ENCODE data around the gene NAA40. TPM values are rescaled to one million over a fixed set of nuclear protein-coding genes. Genes with fewer than 3 reads are reported as not detected.
"Not testable (repeated sequence)": the region's sequence is repeated elsewhere in the genome, so short reads cannot be mapped to it uniquely, and the experiment has no call there.

Gene NAA40
- total and polyA plus RNA-seq, 5 donors from 2014 or later: 7.4 to 18.7 (median 7.5) TPM

DNA sequence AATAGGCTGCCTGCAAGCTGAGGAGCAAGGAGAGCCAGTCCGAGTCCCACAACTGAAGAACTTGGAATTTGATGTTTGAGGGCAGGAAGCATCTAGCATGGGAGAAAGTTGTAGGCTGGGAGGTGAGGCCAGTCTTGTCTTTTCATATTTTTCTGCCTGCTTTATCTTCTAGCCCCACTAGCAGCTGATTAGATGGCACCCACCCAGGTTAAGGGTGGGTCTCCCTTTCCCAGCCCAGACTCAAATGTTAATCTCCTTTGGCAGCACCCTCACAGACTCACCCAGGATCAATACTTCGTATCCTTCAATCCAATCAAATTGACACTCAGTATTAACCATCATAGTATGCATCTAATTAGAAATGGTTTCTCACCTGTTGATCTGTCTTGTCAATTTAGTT, 30.7 kb downstream of the NAA40 start:
- H3K27ac ChIP-seq (ENCODE audit: insufficient read depth, low read length, poor library complexity, severe bottlenecking): no peak overlapping the region
- Mint-ChIP-seq H3K9me3 (no peaks in the 10 kb centered on the region), H3K4me1 (peaks cover 3 to 12% (median 8%) of the 10 kb centered on the region in 4 donors), H3K27ac (no peak overlapping the region), H3K4me3 (peak overlapping the region in 1 of 4 donors; percentile 18), H3K36me3 (peaks cover 1% of the 10 kb centered on the region), H3K27me3 (peaks cover 15% of the 10 kb centered on the region)
- ATAC-seq (ENCODE audit: low read depth in 2 of 2): no peak
- no peaks in the 10 kb centered on the region for H3K36me3 ChIP-seq (ENCODE audit: control insufficient read depth, insufficient read depth, low read length)
- no peak for DNase-seq
- no peaks in the 10 kb centered on the region for H3K9me3 ChIP-seq (ENCODE audit: control insufficient read depth in 2 of 2, low read length in 2 of 2)
- no peaks in the 10 kb centered on the region for H3K27me3 ChIP-seq (ENCODE audit: control insufficient read depth, insufficient read depth, low read length)
- H3K4me1 ChIP-seq (ENCODE audit: control insufficient read depth, insufficient read depth, low read length, poor library complexity, severe bottlenecking): peaks cover 3% of the 10 kb centered on the region
- no peak overlapping the region for H3K4me3 ChIP-seq (ENCODE audit: low read depth, low read length)

DNA sequence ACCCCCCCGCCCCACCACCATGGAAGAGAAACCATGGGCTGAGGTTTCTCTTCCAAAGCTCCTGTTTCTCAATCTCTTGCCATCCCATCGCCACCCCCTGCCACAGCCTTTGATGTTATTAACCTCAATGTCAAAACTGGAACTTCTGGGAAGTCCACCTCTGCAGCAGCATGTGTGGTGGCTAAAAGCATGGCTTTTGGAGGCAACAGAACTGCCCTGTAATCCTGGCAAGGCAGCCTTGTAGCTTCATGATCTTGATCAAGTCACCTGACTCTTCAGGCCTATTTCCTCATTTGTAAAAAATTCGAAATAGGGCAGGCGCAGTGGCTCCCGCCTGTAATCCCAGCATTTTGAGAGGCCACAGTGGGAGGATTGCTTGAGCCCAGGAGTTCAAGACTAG, 32.1 kb downstream of the NAA40 start:
- H3K27me3 ChIP-seq (ENCODE audit: control insufficient read depth, insufficient read depth, low read length): no peaks in the 10 kb centered on the region
- Mint-ChIP-seq H3K27ac (no peak overlapping the region), H3K36me3 (peaks cover 3% of the 10 kb centered on the region), H3K9me3 (no peaks in the 10 kb centered on the region), H3K4me3 (no peak overlapping the region), H3K27me3 (peaks cover 15% of the 10 kb centered on the region), H3K4me1 (peaks cover 6 to 18% (median 11%) of the 10 kb centered on the region in 4 donors)
- H3K4me3 ChIP-seq (ENCODE audit: low read depth, low read length): no peak overlapping the region
- H3K27ac ChIP-seq (ENCODE audit: insufficient read depth, low read length, poor library complexity, severe bottlenecking): no peak overlapping the region
- DNase-seq (no peak), ATAC-seq (ENCODE audit: low read depth in 2 of 2) (no peak)
- no peaks in the 10 kb centered on the region for H3K36me3 ChIP-seq (ENCODE audit: control insufficient read depth, insufficient read depth, low read length)
- H3K4me1 ChIP-seq (ENCODE audit: control insufficient read depth, insufficient read depth, low read length, poor library complexity, severe bottlenecking): peaks cover 9% of the 10 kb centered on the region
- no peaks in the 10 kb centered on the region for H3K9me3 ChIP-seq (ENCODE audit: control insufficient read depth in 2 of 2, low read length in 2 of 2)

DNA sequence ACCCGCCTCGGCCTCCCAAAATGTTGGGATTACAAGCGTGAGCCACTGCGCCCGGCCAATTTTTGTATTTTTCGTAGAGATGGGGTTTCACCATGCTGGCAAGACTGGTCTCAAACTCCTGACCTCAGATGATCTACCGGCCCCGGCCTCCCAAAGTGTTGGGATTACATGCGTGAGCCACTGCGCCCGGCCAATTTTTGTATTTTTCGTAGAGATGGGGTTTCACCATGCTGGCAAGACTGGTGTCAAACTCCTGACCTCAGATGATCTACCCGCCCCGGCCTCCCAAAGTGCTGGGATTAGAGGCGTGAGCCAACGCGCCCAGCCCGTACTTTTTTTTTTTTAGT, 35.1 kb downstream of the NAA40 start:
- Mint-ChIP-seq H3K4me1 (peaks cover 7 to 36% (median 20%) of the 10 kb centered on the region in 4 donors), H3K27me3 (peaks cover 13% of the 10 kb centered on the region), H3K27ac (peak overlapping the region; percentile 90 to 100 (median 100)), H3K4me3 (peak overlapping the region; percentile 99 to 100 (median 100))
- not testable (repeated sequence) for H3K9me3 Mint-ChIP-seq; H3K36me3 ChIP-seq (ENCODE audit: control insufficient read depth, insufficient read depth, low read length); H3K36me3 Mint-ChIP-seq; H3K27me3 ChIP-seq (ENCODE audit: control insufficient read depth, insufficient read depth, low read length); DNase-seq; ATAC-seq (ENCODE audit: low read depth in 2 of 2); H3K9me3 ChIP-seq (ENCODE audit: control insufficient read depth in 2 of 2, low read length in 2 of 2)
- peak overlapping the region; percentile 91 for H3K27ac ChIP-seq (ENCODE audit: insufficient read depth, low read length, poor library complexity, severe bottlenecking)
- peak overlapping the region; percentile 79 for H3K4me3 ChIP-seq (ENCODE audit: low read depth, low read length)
- peaks cover 17% of the 10 kb centered on the region for H3K4me1 ChIP-seq (ENCODE audit: control insufficient read depth, insufficient read depth, low read length, poor library complexity, severe bottlenecking)

DNA sequence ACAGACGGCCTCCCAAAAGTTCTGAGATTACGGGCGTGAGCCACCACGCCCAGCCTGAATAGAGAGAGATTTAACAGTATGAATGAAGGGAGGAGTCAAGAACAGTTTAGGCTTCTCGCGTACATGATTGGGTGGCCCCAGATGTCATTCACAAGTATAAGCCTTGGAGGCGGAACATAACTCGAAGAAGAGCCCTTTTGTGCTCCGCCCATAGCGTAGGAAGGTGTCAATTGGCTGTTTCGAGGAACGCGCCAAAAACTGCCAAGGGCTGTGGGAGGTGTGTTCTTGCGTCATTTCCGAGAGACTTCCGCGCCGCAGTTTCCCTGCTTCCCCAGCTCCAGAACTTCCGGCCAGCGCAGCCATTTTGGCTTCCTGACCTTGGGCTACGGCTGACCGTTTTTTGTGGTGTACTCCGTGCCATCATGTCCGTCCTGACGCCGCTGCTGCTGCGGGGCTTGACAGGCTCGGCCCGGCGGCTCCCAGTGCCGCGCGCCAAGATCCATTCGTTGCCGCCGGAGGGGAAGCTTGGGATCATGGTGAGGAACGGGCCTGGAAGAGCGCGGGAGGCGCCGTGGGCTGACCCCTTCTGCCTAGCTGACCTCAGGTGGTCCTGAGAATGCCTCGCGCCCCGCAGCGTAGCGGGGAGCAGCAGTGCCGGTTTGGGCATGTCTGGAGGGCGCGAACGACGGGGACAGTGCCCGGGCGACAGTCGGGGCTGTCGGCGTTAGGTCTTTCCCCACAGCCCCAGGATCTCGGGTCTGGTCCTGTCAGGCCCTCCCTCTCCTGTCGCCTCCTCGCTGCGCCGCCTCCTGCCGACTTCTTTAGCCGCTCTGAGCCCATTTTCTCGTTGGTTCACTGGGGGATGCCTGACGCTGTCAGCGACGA, 35.7 kb downstream of the NAA40 start, which contains the start of gene COX8A:
Gene COX8A, plus strand, starts transcription at position 362 of the 885 bp plus-strand sequence. Its CDS starts 61 bp downstream, at position 423.
- Mint-ChIP-seq H3K27ac (peak within 1 kb of the TSS; percentile 98 to 100 (median 100)), H3K36me3 (peaks cover 3% of the 10 kb centered on the region), H3K4me1 (peaks cover 7 to 36% (median 20%) of the 10 kb centered on the region in 4 donors), H3K4me3 (peak within 1 kb of the TSS; percentile 99 to 100 (median 100)), H3K27me3 (peaks cover 7% of the 10 kb centered on the region), H3K9me3 (peaks cover 0 to 1% (median 0%) of the 10 kb centered on the region in 7 donors)
- Histone ChIP-seq H3K9me3 (ENCODE audit: control insufficient read depth in 2 of 2, low read length in 2 of 2) (no peaks in the 10 kb centered on the region), H3K27ac (ENCODE audit: insufficient read depth, low read length, poor library complexity, severe bottlenecking) (peak within 1 kb of the TSS; percentile 91), H3K4me3 (ENCODE audit: low read depth, low read length) (peak within 1 kb of the TSS; percentile 79), H3K36me3 (ENCODE audit: control insufficient read depth, insufficient read depth, low read length) (peaks cover 4% of the 10 kb centered on the region), H3K27me3 (ENCODE audit: control insufficient read depth, insufficient read depth, low read length) (no peaks in the 10 kb centered on the region), H3K4me1 (ENCODE audit: control insufficient read depth, insufficient read depth, low read length, poor library complexity, severe bottlenecking) (peaks cover 17% of the 10 kb centered on the region)
- DNase-seq (peak; percentile 96 to 100 (median 96)), ATAC-seq (ENCODE audit: low read depth in 2 of 2) (peak; percentile 99 to 100)

DNA sequence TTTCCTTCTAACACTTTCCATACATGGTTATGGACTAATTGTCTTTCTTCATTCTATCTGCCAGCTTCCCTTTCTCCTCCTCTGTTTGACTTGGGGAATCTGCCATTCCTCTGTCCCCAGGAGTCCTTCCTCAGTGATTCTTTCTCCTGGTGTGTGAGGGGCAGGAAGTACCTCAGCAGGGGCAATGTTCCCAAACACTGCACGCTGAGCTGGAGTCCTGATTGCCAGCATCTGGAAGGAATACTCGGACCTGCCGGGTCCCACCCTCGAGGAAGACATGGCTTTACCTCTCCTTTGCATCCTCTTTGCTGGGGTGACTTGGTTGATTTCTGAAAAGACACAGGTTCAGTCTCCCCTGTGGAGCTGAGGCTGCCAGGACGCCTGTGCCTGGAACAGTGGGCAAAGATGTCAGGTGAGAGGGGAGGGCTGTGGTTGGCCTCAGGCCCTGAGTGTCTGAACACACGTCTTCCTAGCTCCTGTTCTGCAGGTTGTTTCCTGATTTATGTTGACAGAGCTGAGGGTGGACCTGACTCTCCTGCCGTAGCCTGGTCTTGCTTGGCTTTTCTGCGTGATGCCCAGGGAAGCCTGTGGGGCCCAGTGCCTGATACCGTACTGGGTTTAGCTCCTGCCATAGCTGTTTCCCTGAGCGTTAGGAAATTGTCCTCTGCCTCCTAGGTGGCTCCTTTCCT, 39.9 kb downstream of the NAA40 start:
- H3K4me3 ChIP-seq (ENCODE audit: low read depth, low read length): no peak overlapping the region
- no peaks in the 10 kb centered on the region for H3K9me3 ChIP-seq (ENCODE audit: control insufficient read depth in 2 of 2, low read length in 2 of 2)
- H3K9me3 Mint-ChIP-seq: peaks cover 0 to 1% (median 0%) of the 10 kb centered on the region in 7 donors
- peaks cover 7 to 34% (median 17%) of the 10 kb centered on the region in 4 donors for H3K4me1 Mint-ChIP-seq
- H3K4me3 Mint-ChIP-seq: peak overlapping the region in 3 of 4 donors; percentile 27 to 83 (median 76)
- H3K27ac Mint-ChIP-seq: peak overlapping the region in 1 of 3 donors; percentile 91
- peaks cover 4% of the 10 kb centered on the region for H3K36me3 ChIP-seq (ENCODE audit: control insufficient read depth, insufficient read depth, low read length)
- ATAC-seq (ENCODE audit: low read depth in 2 of 2) (no peak), DNase-seq (no peak)
- no peaks in the 10 kb centered on the region for H3K27me3 ChIP-seq (ENCODE audit: control insufficient read depth, insufficient read depth, low read length)
- H3K27ac ChIP-seq (ENCODE audit: insufficient read depth, low read length, poor library complexity, severe bottlenecking): no peak overlapping the region
- peaks cover 17% of the 10 kb centered on the region for H3K4me1 ChIP-seq (ENCODE audit: control insufficient read depth, insufficient read depth, low read length, poor library complexity, severe bottlenecking)
- H3K27me3 Mint-ChIP-seq: peaks cover 4% of the 10 kb centered on the region
- peaks cover 3% of the 10 kb centered on the region for H3K36me3 Mint-ChIP-seq

DNA sequence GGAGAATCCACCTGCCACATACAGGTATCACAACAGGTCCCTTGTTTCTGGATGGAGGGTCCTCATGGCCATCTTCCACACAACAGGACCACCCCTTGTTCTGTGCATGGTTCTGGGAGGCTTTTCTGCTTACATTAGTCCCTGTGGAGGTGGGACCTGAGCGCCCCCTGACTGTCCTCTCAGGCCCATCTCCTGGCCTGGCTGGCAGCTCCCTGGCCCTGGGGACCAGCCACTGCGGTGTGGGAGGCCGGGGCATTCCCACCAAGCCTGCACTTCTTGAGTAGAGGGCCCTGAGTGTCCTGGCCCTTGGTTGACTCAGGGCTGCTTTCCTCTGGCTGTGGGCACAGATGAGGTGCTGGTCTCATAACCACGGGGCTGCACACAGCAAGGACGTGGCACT, 40.6 kb downstream of the NAA40 start:
- Mint-ChIP-seq H3K27ac (peak overlapping the region in 1 of 3 donors; percentile 36), H3K9me3 (peaks cover 0 to 1% (median 0%) of the 10 kb centered on the region in 7 donors), H3K27me3 (no peaks in the 10 kb centered on the region), H3K36me3 (peaks cover 2% of the 10 kb centered on the region), H3K4me1 (peaks cover 1 to 27% (median 12%) of the 10 kb centered on the region in 4 donors), H3K4me3 (peak overlapping the region in 1 of 4 donors; percentile 83)
- H3K36me3 ChIP-seq (ENCODE audit: control insufficient read depth, insufficient read depth, low read length): peaks cover 4% of the 10 kb centered on the region
- DNase-seq (no peak), ATAC-seq (ENCODE audit: low read depth in 2 of 2) (no peak)
- no peaks in the 10 kb centered on the region for H3K9me3 ChIP-seq (ENCODE audit: control insufficient read depth in 2 of 2, low read length in 2 of 2)
- no peak overlapping the region for H3K27ac ChIP-seq (ENCODE audit: insufficient read depth, low read length, poor library complexity, severe bottlenecking)
- H3K27me3 ChIP-seq (ENCODE audit: control insufficient read depth, insufficient read depth, low read length): no peaks in the 10 kb centered on the region
- no peak overlapping the region for H3K4me3 ChIP-seq (ENCODE audit: low read depth, low read length)
- peaks cover 14% of the 10 kb centered on the region for H3K4me1 ChIP-seq (ENCODE audit: control insufficient read depth, insufficient read depth, low read length, poor library complexity, severe bottlenecking)

DNA sequence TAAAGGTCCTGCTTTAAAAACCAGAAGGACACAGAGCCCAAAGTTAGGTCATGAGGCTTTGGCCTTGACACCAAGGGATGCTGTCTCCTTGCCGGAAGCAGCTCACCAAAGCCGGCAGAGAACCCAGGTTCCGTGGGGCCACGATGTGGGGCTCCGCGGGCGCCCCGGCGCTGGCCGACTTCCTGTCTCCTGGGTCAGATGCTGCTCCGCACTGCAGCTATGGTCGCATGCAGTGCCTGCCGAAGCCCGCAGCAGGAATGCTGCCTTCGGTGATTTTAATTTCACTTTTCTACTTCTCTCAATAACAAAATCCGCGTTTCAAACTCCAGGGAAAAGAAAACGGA, 47.0 kb downstream of the NAA40 start:
- no peaks in the 10 kb centered on the region for H3K27me3 ChIP-seq (ENCODE audit: control insufficient read depth, insufficient read depth, low read length)
- Mint-ChIP-seq H3K27me3 (peaks cover 4% of the 10 kb centered on the region), H3K4me1 (peaks cover 5 to 36% (median 25%) of the 10 kb centered on the region in 4 donors), H3K27ac (peak overlapping the region; percentile 97 to 99 (median 99)), H3K36me3 (no peaks in the 10 kb centered on the region), H3K9me3 (no peaks in the 10 kb centered on the region), H3K4me3 (peak overlapping the region; percentile 98 to 99 (median 98))
- DNase-seq (peak; percentile 53 to 89 (median 72)), ATAC-seq (ENCODE audit: low read depth in 2 of 2) (peak; percentile 82 to 86)
- H3K4me1 ChIP-seq (ENCODE audit: control insufficient read depth, insufficient read depth, low read length, poor library complexity, severe bottlenecking): peaks cover 31% of the 10 kb centered on the region
- peak overlapping the region; percentile 93 for H3K27ac ChIP-seq (ENCODE audit: insufficient read depth, low read length, poor library complexity, severe bottlenecking)
- H3K4me3 ChIP-seq (ENCODE audit: low read depth, low read length): peak overlapping the region; percentile 79
- H3K36me3 ChIP-seq (ENCODE audit: control insufficient read depth, insufficient read depth, low read length): peaks cover 20% of the 10 kb centered on the region
- H3K9me3 ChIP-seq (ENCODE audit: control insufficient read depth in 2 of 2, low read length in 2 of 2): no peaks in the 10 kb centered on the region

Data from CD4-positive, CD25-positive, alpha-beta regulatory T cell (primary cell).